ENCODE data around the gene OAS3.

DNA sequence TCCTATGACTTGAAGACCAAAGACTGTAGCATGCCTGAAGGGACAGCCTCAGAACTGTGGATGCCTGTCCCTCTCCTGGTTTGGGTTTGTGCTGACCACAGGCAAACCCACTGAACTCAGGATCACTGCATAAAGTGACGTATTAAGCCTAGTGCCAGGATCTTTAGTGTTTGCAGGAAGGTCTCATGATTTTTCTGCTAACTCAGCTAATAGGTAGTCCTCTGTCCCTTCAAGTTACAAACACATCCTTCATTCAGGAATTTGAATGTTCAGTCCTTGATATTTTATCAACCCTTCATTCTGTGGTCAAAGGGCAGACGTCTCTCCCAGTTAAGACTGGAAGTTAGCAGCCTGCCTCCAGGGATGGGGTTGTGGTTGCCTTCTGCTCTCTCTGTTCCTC, 10.3 kb upstream of the OAS3 start:
- no peak for TF ChIP-seq CTBP1 (IDR thresholded peaks at IDR 0.05; ENCODE audit: borderline replicate concordance)
- no peak for TF ChIP-seq PKNOX1 (IDR thresholded peaks at IDR 0.05)
- no peak for TF ChIP-seq ELF4 (IDR thresholded peaks at IDR 0.05)
- TF ChIP-seq SP1 (IDR thresholded peaks at IDR 0.05), result no peak
- no peak for TF ChIP-seq ARNT (IDR thresholded peaks at IDR 0.05)
- TF ChIP-seq FOXM1 (IDR thresholded peaks at IDR 0.05; ENCODE audit: borderline replicate concordance), result no peak

Data from HEK293T (cell line).